ENCODE measurements around the gene CDH13.

CDH13 gene

DNA sequence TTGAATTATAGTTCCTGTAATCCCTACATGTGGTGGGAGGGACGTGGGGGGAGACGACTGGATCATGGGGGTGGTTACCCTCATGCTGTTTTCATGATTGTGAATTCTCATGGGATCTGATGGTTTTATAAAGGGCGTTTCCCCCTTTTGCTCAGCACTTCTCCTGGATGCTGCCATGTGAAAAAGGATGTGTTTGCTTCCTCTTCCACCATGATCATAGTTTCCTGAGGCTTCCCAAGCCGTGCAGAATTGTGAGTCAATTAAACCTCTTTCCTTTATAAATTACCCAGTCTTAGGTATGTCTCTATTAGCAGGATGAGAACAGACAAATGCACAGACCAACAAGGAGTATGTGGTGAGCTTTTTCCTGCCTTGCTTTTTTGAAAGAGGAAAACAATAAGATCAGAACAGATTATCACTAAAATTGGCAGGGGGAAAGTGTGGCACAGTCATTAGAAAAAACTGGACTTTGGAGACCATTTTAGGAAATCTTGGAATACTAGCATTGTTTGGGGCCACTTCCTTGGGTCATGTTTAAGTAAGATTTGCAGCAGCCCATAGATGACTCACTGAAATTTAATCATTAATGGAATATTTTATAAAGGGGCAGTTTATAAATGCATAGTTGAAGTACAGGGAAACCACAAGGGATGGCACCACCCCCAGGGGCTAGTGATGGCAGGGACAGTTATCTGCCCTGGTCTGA, 352.8 kb downstream of the CDH13 start:
- TF ChIP-seq, protein P1, sequence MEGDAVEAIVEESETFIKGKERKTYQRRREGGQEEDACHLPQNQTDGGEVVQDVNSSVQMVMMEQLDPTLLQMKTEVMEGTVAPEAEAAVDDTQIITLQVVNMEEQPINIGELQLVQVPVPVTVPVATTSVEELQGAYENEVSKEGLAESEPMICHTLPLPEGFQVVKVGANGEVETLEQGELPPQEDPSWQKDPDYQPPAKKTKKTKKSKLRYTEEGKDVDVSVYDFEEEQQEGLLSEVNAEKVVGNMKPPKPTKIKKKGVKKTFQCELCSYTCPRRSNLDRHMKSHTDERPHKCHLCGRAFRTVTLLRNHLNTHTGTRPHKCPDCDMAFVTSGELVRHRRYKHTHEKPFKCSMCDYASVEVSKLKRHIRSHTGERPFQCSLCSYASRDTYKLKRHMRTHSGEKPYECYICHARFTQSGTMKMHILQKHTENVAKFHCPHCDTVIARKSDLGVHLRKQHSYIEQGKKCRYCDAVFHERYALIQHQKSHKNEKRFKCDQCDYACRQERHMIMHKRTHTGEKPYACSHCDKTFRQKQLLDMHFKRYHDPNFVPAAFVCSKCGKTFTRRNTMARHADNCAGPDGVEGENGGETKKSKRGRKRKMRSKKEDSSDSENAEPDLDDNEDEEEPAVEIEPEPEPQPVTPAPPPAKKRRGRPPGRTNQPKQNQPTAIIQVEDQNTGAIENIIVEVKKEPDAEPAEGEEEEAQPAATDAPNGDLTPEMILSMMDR (IDR thresholded peaks at IDR 0.05; ENCODE audit: low read length), result no peak
- TF ChIP-seq EZH2phosphoT487 (IDR thresholded peaks at IDR 0.05; ENCODE audit: low read length) (no peak), EZH2 (optimal IDR thresholded peaks at IDR 0.05; ENCODE audit: low read depth, low read length) (no peak)
- Histone ChIP-seq H3K9ac (ENCODE audit: low read length) (no peak overlapping the region), H3K27me3 (replicated peaks; ENCODE audit: insufficient read depth, low read length) (no peaks in the 10 kb centered on the region), H3K27ac (ENCODE audit: low read length) (no peak overlapping the region), H3K4me1 (ENCODE audit: low read length) (no peaks in the 10 kb centered on the region), H3K9me3 (replicated peaks; ENCODE audit: insufficient read depth, low read length) (no peaks in the 10 kb centered on the region), H3K36me3 (replicated peaks; ENCODE audit: insufficient read depth, low read length) (no peaks in the 10 kb centered on the region), H3F3A (ENCODE audit: insufficient read depth, low read length) (no peaks in the 10 kb centered on the region), H3K4me2 (ENCODE audit: low read depth, low read length) (no peak overlapping the region), H3K79me2 (ENCODE audit: low read length) (no peaks in the 10 kb centered on the region), H2AFZ (ENCODE audit: low read length) (no peak overlapping the region), H3K4me3 (ENCODE audit: low read length) (no peak overlapping the region), H3K9me2 (replicated peaks; ENCODE audit: insufficient read depth, low read length) (no peaks in the 10 kb centered on the region), H4K20me1 (ENCODE audit: insufficient read depth, low read length) (no peaks in the 10 kb centered on the region)
- no peak for DNase-seq

DNA sequence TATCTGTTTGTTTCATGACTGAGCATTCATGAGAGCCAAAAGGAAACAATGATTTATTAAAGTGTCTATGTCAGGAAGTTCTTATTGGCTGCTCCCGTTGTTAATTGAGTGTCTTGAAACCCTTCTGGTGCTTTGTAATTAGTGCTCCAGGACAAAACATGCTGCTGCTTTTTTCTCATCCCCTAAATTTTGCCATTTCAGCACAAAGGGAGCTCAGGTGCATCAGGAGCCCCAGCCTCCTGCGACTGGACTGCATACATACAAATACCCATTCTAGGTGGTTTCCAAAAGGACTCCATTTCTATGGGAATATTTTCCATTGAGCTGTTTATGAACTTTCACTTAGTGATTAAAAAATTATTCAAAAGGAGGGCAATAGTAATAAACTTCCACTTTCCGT, 354.0 kb downstream of the CDH13 start:
- Histone ChIP-seq H3K9ac (ENCODE audit: low read length) (no peak overlapping the region), H2AFZ (ENCODE audit: low read length) (no peak overlapping the region), H3K79me2 (ENCODE audit: low read length) (no peaks in the 10 kb centered on the region), H3K9me2 (replicated peaks; ENCODE audit: insufficient read depth, low read length) (no peaks in the 10 kb centered on the region), H4K20me1 (ENCODE audit: insufficient read depth, low read length) (no peaks in the 10 kb centered on the region), H3F3A (ENCODE audit: insufficient read depth, low read length) (no peaks in the 10 kb centered on the region), H3K4me3 (ENCODE audit: low read length) (no peak overlapping the region), H3K27ac (ENCODE audit: low read length) (no peak overlapping the region), H3K9me3 (replicated peaks; ENCODE audit: insufficient read depth, low read length) (no peaks in the 10 kb centered on the region), H3K27me3 (replicated peaks; ENCODE audit: insufficient read depth, low read length) (no peaks in the 10 kb centered on the region), H3K4me2 (ENCODE audit: low read depth, low read length) (no peak overlapping the region), H3K36me3 (replicated peaks; ENCODE audit: insufficient read depth, low read length) (no peaks in the 10 kb centered on the region), H3K4me1 (ENCODE audit: low read length) (no peaks in the 10 kb centered on the region)
- DNase-seq, result no peak
- TF ChIP-seq EZH2phosphoT487 (IDR thresholded peaks at IDR 0.05; ENCODE audit: low read length) (no peak), EZH2 (optimal IDR thresholded peaks at IDR 0.05; ENCODE audit: low read depth, low read length) (no peak)
- TF ChIP-seq, protein P1 (IDR thresholded peaks at IDR 0.05; ENCODE audit: low read length), result no peak

DNA sequence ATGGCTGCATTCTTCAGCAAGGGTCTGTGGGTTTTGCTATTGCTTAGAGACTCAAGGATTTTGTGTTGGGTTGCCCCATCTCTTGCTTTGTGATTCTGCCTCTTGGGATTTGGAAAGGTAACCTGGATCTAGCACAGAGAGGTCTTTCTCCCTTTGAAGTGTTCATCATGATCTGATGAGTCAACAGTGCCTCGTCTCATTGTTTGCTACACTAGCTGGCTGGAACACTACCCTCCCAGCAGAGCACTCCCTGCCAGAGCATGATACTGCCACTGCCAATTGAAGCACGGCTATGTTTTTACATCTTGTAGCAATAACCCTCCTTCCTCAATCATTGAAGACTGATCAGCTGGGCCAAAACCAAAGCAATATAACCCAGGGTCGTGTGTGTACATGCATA, 361.0 kb downstream of the CDH13 start:
- H3K36me3 ChIP-seq (replicated peaks; ENCODE audit: insufficient read depth, low read length), result no peaks in the 10 kb centered on the region

More for the DNA sequence above, 361.0 kb downstream of the CDH13 start:
- H3K4me2 ChIP-seq (ENCODE audit: low read depth, low read length), result no peak overlapping the region
- no peaks in the 10 kb centered on the region for H3K27me3 ChIP-seq (replicated peaks; ENCODE audit: insufficient read depth, low read length)
- no peak overlapping the region for H2AFZ ChIP-seq (ENCODE audit: low read length)
- no peak for DNase-seq
- H3K9me3 ChIP-seq (replicated peaks; ENCODE audit: insufficient read depth, low read length), result no peaks in the 10 kb centered on the region
- no peaks in the 10 kb centered on the region for H3K4me1 ChIP-seq (ENCODE audit: low read length)
- no peak overlapping the region for H3K4me3 ChIP-seq (ENCODE audit: low read length)
- no peaks in the 10 kb centered on the region for H3K79me2 ChIP-seq (ENCODE audit: low read length)
- no peaks in the 10 kb centered on the region for H3K9me2 ChIP-seq (replicated peaks; ENCODE audit: insufficient read depth, low read length)
- H3F3A ChIP-seq (ENCODE audit: insufficient read depth, low read length), result no peaks in the 10 kb centered on the region
- H4K20me1 ChIP-seq (ENCODE audit: insufficient read depth, low read length), result no peaks in the 10 kb centered on the region
- no peak overlapping the region for H3K9ac ChIP-seq (ENCODE audit: low read length)
- no peak for TF ChIP-seq EZH2 (optimal IDR thresholded peaks at IDR 0.05; ENCODE audit: low read depth, low read length)
- no peak for TF ChIP-seq EZH2phosphoT487 (IDR thresholded peaks at IDR 0.05; ENCODE audit: low read length)
- TF ChIP-seq, protein P1 (IDR thresholded peaks at IDR 0.05; ENCODE audit: low read length), result no peak
- H3K27ac ChIP-seq (ENCODE audit: low read length), result no peak overlapping the region
